Myometrial cell (primary cell): ENCODE results near the gene ZNF549. TPM values are rescaled to one million over a fixed set of nuclear protein-coding genes. Genes with fewer than 3 reads are reported as not detected.

Experiments used
- total RNA-seq: library from RNA; depleted of rRNA; stranded (reverse); fragments of >200 nt; gene quantifications from 2 replicates; pipeline ENCODE4 v1.2.3, GENCODE V29; 2015

ZNF549 gene
- 2.7 and 2.9 TPM in 2 replicates for total RNA-seq

GRCh38 chr19:57527136-57527881, at the start of gene ZNF549:
ZNF549 (plus strand) TSS chr19:57527356; CDS start chr19:57527574, 218 bp downstream.

GRCh38 chr19:57487477-57488298, 39.5 kb upstream of the ZNF549 start, which contains the start of gene ZNF419:
ZNF419 (plus strand) TSS chr19:57487750; CDS start chr19:57487951, 201 bp downstream.

GRCh38 chr19:57499680-57500395, 27.3 kb upstream of the ZNF549 start, which contains the start of gene ZNF773:
ZNF773 (plus strand) TSS chr19:57499938; CDS start chr19:57500081, 143 bp downstream.

DNA sequence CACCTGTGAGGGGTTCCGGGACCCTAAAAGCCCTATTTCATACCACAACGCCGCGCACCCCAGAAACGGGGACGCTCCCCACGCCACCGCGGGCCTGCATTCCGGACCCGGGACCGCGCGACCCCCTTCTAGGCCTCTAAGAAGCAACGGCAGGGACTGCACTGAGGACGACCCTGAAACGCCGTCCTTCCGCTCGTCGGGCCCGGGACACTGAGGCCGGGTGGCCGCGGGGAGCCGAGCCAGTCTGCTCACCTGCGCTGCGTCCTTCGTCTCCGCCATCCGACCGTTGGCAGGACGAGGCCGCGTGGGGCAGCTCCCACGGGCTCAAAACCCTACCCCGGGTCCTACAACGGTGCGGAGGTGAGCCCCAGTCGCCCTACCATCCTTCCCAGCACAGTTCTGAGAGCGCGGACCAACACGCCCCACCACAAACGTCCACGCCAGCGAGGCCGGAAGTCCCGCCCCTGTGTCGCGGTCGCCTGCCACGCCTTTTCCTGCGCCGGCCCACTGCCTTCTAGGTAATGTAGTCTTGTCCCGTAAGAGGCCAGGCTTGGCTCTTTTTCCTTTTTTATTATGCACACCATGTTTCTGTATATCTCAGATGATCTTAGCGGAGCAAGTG, 32.4 kb downstream of the ZNF549 start, which contains the start of gene ZNF550:
Gene ZNF550, minus strand, starts transcription at position 460 of the 622 bp plus-strand sequence. Its CDS starts 181 bp downstream, at position 279.

GRCh38 chr19:57578487-57579205, 51.5 kb downstream of the ZNF549 start, which contains the start of gene ZNF416:
ZNF416 (minus strand) TSS chr19:57578911; CDS start chr19:57578704, 207 bp downstream.

DNA sequence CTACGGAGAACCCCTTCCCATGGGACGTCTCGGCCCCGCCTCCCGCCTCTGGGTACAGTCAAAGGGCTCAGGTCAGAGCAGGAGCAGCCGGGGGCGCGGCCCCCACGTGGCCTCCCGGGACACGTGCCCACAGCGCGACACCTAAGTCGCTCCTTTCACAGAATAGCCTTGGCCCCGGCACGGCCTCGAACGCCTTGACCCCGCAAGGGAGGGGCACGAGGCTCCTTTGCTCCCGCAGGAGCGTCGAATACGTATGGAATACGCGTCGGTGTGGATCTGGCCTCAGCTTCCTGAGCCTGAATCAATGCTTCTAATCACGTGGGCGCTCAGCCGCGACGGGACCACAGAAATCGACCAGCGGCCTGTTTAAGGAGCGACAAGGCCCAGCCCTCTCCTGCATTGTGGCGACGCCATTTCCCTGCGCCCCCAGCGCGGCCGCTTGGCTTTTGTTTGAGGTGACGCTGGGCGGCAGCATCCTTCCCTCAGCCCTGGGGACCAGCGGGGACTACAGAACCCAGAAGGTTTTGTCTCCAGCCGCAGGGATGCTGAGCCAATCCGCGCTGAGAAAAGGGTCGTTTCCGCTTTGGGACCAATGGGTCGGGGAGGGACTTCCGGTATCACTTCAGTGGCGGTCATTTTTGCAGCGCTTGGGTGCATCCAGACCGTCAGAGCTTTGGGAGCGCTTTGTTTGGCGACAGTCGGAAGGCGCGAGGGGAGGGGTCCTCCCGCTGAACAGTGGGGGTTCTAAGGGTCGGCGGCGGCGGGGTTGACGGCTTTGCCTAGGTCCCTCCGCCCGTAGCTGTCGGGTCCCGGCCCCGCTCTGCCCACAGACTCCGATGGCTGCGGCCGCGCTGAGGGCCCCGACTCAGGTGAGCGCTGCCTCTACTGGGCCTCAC, 56.6 kb downstream of the ZNF549 start, which contains the start of gene ZIK1:
Gene ZIK1, plus strand, starts transcription at position 625 of the 896 bp plus-strand sequence. Its CDS starts 212 bp downstream, at position 837.

DNA sequence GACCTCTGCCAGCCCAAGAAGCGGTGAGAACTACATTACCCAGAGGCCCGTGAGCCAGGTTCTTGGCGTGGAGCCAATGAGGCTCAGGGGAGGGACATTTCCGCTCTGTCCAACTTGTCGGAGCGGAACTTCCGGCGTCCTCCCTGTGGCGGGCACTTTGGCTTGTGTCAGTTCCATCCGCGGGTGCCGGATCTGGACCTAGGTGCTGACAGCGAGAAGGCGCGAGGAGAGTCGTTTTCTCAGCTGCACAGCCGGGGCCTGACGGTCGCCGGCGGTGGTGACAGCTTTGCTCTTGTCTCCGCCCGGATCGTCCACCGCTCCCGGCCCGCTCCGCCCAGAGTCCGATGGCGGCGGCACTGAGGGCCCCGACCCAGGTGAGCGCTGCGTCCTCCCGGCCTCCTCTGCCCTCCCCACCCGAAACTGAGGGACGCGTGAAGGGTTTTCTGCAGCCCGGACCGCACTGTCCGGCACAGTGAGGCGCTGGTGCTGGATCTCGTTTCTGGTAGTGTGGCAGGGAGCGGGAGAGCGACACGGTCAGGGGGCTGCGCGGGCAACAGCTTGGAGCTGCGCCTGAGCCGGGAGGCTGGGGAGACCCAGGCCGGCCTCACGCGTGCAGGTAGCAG, 72.7 kb downstream of the ZNF549 start, which contains the start of gene ZNF530:
Gene ZNF530, plus strand, starts transcription at position 125 of the 623 bp plus-strand sequence. CDS start 4,461 bp downstream, outside the sequence.

Other genes with a start within 250 kb of the ZNF549 start
- gene ZNF460, start 246.9 kb upstream of the ZNF549 start, total RNA-seq = 10.5 and 16.4 TPM in 2 replicates
- gene ZNF543, start 206.9 kb upstream of the ZNF549 start, total RNA-seq = 2.0 and 2.7 TPM in 2 replicates
- gene ZNF304, start 176.1 kb upstream of the ZNF549 start, total RNA-seq = 2.3 and 3.2 TPM in 2 replicates
- 23.2 and 34.6 TPM in 2 replicates for gene TRAPPC2B, start 163.8 kb upstream of the ZNF549 start, total RNA-seq
- gene ZNF547, start 163.8 kb upstream of the ZNF549 start, total RNA-seq = 2.1 and 2.6 TPM in 2 replicates
- gene ZNF548, start 137.5 kb upstream of the ZNF549 start, total RNA-seq = 5.8 and 10.3 TPM in 2 replicates
- gene ZNF17, start 116.2 kb upstream of the ZNF549 start, total RNA-seq = 0.86 and 5.8 TPM in 2 replicates
- 1.4 and 2.9 TPM in 2 replicates for gene ZNF749, start 92.0 kb upstream of the ZNF549 start, total RNA-seq
- not detected in 2 replicates for gene VN1R1, start 70.2 kb upstream of the ZNF549 start, total RNA-seq
- 4.4 and 4.9 TPM in 2 replicates for gene ZNF772, start 49.8 kb upstream of the ZNF549 start, total RNA-seq
- 4.6 and 6.7 TPM in 2 replicates for gene ZNF419, start 39.6 kb upstream of the ZNF549 start, total RNA-seq
- gene ZNF773, start 27.4 kb upstream of the ZNF549 start, total RNA-seq = 5.7 and 7.5 TPM in 2 replicates
- gene ZNF550, start 32.5 kb downstream of the ZNF549 start, total RNA-seq = 0.86 and 1.8 TPM in 2 replicates
- 2.5 and 3.2 TPM in 2 replicates for gene ZNF416, start 51.6 kb downstream of the ZNF549 start, total RNA-seq
- gene ZIK1, start 56.8 kb downstream of the ZNF549 start, total RNA-seq = 1.8 and 2.6 TPM in 2 replicates
- 2.5 and 3.2 TPM in 2 replicates for gene ZNF530, start 72.5 kb downstream of the ZNF549 start, total RNA-seq
- 8.7 and 13.0 TPM in 2 replicates for gene ZNF134, start 86.9 kb downstream of the ZNF549 start, total RNA-seq
- 2.6 and 7.4 TPM in 2 replicates for gene ZNF211, start 105.8 kb downstream of the ZNF549 start, total RNA-seq
- gene ZSCAN4, start 141.6 kb downstream of the ZNF549 start, total RNA-seq = not detected in 2 replicates
- gene ZNF551, start 154.6 kb downstream of the ZNF549 start, total RNA-seq = 2.0 and 7.8 TPM in 2 replicates
- gene ZNF154, start 181.8 kb downstream of the ZNF549 start, total RNA-seq = not detected in 2 replicates
- 4.4 and 7.5 TPM in 2 replicates for gene ZNF671, start 200.3 kb downstream of the ZNF549 start, total RNA-seq
- gene ZNF776, start 219.5 kb downstream of the ZNF549 start, total RNA-seq = 4.4 and 5.2 TPM in 2 replicates
- gene ZNF586, start 242.3 kb downstream of the ZNF549 start, total RNA-seq = 6.2 and 8.1 TPM in 2 replicates